Right renal pelvis (tissue), 4 donors: ENCODE data around the gene PKNOX2. TPM values are rescaled to one million over a fixed set of nuclear protein-coding genes. Genes with fewer than 3 reads are reported as not detected.

Experiments
- DNase-seq, 4 donors: peaks; one replicate each; pipeline ENCODE4 v3.0.0-alpha.2; 2013; ENCODE audit warnings: low read depth in 4 of 4, low spot score in 3 of 4, missing footprints in 1 of 4
- polyA plus RNA-seq, 4 donors: library from polyadenylated mRNA; unstranded; fragments of 120-200 nt; gene quantifications; one replicate each; pipeline ENCODE4 v1.2.1, GENCODE V29; 2013; ENCODE audit not compliant: insufficient read length in 4 of 4

PKNOX2 gene
- polyA plus RNA-seq, 4 donors: 13.2 to 14.5 (median 13.4) TPM

DNA sequence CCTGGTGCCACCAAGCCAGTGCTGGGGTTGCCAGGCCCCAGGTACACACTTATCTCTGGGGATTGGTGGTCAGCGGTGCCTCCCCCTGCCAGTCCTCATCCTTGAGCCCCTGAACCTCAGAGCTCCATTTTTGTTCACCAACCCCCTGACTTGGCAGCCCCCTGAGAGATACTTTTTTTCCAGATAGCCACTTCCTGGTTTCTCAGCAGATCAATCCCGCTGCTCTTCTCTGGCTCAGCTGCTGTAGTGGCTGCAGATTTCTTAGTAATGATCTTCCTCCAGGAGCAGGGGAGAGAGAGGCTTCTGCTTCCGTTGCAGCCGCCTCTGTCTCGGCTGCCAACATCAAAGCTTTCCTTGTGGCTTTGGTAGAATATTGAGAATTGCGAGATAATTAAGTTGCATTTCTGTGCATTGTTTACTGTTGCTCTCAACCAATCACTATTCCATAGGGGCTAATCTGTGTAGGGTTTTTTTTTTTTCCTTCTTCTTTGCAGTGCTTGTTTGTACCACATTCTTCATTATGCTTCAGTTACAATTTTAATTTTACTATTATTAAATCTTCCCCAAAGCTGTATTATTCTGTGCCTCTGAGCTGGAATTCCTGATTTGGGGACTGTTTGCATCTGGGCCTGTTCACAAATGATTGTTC lies 92.1 kb downstream of the PKNOX2 start:
- DNase-seq: no peak

GRCh38 chr11:125257190-125257579 lies 92.6 kb downstream of the PKNOX2 start:
- DNase-seq: no peak

GRCh38 chr11:125257751-125258150 lies 93.2 kb downstream of the PKNOX2 start:
- DNase-seq: no peak

DNA sequence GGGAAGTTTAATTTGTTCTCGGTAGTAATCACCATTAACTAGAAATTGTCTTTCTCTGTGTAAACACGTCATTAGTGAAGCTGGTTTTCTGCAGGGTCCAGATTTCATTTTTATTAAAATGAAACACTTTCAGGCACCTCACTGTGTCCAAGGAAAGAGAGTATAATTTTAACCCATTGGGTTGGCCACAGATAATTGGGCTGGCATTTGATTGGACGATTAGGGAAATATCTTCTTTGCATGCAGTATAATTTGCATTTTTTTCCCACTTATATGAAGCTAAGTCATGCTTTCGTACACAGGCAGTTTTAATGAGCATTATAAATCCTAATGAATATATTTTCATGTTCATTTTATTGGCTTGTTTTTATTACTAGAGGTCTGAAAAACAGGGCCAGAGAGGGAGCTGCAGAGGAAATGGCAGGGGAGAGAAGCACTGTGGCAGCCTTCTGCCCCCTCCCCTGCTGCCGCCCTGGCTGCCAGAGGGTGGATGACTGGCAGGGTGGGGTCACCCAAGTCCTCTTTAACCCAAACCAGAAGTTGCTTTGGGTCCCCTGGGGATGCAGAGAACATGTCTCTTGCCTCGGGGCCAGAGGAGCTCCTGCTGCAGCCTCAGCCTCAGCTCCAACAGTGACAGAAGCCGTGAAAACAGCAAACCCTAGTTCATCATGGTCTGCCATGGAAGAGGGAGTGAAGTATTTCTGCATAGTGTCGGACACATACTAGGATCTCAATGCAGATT lies 93.9 kb downstream of the PKNOX2 start:
- no peak for DNase-seq

- DNase-seq: no peak
These were observed 97.0 kb downstream of the PKNOX2 start for GRCh38 chr11:125261588-125261987.

DNA sequence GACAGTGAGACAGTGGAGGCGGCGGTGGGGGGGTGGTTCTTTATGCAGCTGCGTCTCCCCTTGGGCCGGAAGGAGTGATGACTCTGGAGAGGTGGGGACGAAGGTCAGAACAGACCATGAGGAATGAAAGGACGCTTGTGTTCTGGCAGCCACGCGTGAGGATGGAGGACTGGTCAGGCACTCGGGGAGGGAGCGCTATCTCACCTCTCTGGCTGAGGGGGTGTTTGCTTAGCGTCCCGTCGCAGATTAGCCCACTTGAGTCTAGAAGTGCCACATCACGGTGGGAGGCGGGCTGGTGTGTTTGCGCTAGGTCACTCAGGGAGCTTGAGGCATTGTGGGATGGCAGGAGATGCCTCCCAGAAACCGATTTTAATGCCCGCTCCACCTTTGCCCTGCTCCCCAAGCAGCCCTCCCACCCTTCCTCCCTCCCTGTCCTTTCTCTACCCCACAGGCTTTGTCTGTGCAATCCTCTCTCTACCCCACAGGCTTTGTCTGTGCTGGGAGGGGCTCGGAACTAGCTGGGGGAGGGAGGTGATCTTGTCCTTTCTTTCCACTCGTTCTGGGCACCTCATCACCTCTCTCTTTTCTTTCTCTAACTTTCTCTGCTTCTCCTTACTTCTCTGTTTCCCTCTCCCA lies 97.8 kb downstream of the PKNOX2 start:
- DNase-seq: no peak

DNA sequence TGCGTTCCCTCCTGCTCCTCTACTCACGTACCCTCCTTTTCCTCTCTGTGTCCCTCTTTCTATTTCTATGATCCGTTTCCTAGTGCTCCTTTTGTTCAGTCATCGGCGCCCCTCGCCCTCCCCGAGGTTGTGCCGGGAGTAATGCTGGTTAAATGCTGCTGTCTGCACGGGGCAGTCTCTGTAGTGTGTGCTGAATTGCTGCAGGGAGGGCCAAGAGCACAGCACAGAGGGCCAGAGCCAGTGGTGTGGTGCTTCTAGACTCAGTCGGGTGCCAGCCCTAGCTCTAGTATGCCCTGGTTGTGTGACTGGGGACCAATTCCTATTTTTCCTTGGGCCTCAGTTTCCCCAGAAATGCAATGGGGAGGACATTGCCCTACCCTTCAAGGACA lies 98.3 kb downstream of the PKNOX2 start:
- no peak for DNase-seq

- DNase-seq: peak; percentile 84 to 92 (median 88)
These were observed 98.8 kb downstream of the PKNOX2 start for GRCh38 chr11:125263268-125263790.

DNA sequence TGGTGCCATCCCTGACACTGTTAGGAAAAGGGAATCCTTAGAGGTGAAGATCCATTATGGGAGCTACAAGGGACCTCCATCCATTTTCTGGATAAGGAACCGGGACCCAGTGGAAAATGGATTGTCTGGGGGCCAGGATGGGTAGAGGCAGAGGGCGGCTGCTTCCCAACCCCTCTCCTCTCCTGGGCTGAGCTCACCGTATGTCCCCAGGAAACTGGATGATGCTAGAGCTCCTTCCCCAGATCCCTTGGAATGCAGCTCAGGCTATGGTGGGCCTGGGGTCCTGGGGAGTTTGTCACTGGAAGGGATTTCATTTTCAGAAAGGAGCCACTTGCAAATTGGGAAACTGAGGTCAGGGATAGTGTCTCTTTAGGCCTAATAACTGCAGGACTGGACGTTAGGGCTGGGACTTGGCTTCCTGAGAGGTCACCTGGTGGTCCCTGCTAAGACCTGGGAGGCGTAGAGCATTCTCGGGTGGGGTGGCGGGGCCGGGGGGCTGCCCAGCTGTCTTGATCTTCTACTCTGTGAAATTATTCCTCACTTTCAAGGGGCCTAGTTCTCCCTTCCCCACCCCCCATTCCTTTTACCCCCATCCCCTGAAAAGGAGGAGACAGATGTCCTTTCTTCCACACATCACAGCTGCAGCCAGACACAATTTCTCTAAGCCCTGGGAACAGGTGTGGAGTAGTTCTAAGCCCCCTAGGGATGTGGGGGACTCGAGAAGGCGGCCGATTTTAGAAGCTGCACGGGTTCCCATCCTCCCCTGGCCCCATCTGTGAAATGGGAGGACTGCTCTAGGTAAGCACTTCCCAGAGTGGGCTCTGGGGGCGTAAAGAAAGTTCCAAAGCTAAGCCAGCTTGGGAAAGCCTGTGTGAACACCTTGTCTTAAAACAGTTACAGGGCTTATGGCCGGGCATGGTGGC lies 99.8 kb downstream of the PKNOX2 start:
- DNase-seq: no peak

DNA sequence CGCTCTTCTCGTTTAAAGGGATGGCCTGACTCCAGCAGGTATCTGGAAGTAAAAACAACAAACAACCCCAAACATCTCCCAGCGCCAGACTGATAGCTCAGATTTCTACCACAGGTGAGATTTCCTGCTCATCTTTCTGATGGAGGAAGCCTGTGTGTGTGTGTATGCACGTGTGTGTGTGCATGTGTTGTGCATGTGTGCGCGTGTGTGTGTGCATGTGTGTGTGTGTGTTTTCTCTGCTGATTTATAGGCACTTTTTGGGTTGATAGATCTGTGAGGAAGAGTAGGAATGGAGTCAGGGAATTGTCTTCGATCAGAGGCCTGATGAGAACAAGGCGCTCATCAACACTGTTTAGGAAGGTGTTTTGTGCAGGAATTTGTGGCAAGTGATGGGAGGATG lies 103.0 kb downstream of the PKNOX2 start:
- DNase-seq: no peak

GRCh38 chr11:125268611-125269010 lies 104.1 kb downstream of the PKNOX2 start:
- no peak for DNase-seq

- DNase-seq: no peak
These were observed 105.6 kb downstream of the PKNOX2 start for GRCh38 chr11:125270106-125270505.

DNA sequence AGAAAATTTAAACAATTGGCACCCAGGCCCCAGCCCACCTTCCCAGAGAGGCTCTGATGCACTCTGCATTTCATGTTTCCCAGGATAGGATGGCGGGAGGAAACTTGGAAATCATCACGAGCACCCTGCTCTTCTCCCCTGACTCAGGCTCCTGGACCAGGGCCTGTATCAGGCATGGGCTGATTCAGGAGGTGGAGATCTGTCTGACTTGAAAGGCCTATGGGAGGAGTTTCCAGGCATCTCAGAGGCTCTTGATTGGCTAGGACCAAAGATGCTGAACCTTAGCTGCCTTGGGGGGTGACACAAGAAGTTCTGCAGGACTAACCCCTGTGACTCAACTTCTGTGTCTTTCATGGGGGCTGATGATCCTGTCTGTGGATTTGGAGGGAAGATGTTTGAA lies 106.2 kb downstream of the PKNOX2 start:
- DNase-seq: no peak

DNA sequence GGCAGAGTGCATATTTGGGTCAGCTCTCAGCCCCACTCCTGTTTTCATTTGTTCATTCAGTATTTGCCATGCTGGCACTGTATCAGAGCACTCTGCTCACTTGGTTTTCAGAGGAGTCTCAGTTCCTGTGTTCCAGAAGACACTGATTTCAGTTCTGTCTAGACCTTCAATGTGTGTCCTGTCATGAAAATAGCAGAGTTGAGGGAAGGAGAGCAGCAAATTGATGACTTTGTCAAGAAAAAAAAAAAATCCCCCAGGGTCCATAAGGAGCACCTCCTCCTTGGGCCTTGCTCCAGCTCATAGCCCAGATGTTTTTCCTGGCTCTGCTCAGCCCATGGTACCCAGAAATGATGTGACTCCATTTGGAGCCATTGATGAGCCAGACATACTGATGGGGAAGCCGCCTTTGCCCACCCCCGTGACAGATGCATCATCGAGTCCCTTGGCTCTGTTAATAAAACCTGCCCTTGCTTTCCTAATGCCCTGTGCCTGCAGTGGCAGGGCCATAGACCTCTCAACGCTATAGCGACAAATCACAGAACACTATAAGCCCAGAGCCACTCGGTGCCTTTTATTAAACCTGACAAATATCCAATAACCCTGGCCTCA lies 107.0 kb downstream of the PKNOX2 start:
- no peak for DNase-seq

GRCh38 chr11:125272092-125272491 lies 107.5 kb downstream of the PKNOX2 start:
- no peak for DNase-seq

GRCh38 chr11:125272821-125273220 lies 108.3 kb downstream of the PKNOX2 start:
- DNase-seq: no peak

DNA sequence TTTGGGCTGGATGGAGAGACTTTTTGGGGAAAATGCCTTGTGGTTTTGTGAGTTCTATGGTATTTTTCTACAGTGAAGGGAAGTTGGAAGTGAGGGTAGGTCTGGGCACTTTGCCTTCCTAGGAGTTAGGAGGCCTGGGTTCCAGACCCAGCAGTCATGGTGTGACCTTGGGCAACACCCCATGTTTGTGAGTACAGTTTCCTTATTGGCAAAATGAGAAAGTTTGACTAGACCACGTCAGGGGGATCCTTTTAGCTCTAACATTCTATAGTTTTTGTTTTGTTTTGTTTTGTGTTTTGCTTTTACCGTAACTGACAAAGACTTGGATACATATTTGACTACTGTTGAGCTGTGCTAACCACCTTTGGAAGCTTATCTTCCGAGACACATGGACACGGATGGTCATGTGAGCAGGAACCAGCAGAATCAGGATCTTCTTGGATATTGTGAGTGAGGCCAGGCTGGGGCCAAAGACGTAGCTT lies 109.0 kb downstream of the PKNOX2 start:
- DNase-seq: no peak

- no peak for DNase-seq
These were observed 109.8 kb downstream of the PKNOX2 start for GRCh38 chr11:125274309-125274708.

- no peak for DNase-seq
These were observed 110.2 kb downstream of the PKNOX2 start for GRCh38 chr11:125274774-125275173.
